ENCODE results near the gene TFEC. TPM values are rescaled to one million over a fixed set of nuclear protein-coding genes. Genes with fewer than 3 reads are reported as not detected.
"Not testable (repeated sequence)": the region's sequence is repeated elsewhere in the genome, so short reads cannot be mapped to it uniquely, and the experiment has no call there.

The TFEC gene
- total RNA-seq, 1 donor = 0.36 TPM

DNA sequence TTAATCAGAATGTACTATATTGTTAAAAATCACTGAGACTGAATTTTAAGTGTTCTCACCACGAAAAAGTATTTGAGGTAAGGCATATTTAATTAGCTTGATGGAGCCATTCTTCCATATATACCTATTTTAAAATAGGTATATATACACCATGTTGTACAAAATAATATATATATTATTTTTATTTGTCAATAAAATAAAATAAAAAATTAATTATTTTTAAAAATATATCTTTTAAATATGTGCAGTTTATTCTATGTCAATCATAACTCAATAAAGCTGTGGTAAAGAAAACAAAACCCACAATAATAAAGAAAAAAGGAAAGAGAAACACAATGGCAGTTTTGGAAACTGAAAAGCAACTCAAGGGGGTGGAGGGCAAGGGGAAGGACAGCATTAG is 33.6 kb upstream of the TFEC start:
- Histone ChIP-seq H3K4me1 (ENCODE audit: insufficient read depth, low read length) (no peaks in the 10 kb centered on the region), H2AFZ (ENCODE audit: low read length) (no peak overlapping the region), H3K4me2 (ENCODE audit: insufficient read depth, low read length) (no peak overlapping the region), H3K27me3 (ENCODE audit: insufficient read depth, low read length) (peaks cover 3% of the 10 kb centered on the region), H3K79me2 (ENCODE audit: insufficient read depth, low read length) (no peaks in the 10 kb centered on the region), H4K20me1 (ENCODE audit: insufficient read depth, low read length) (no peaks in the 10 kb centered on the region), H3K27ac (ENCODE audit: low read depth, low read length) (no peak overlapping the region), H3K9me3 (ENCODE audit: low read depth, low read length) (no peaks in the 10 kb centered on the region), H3K36me3 (ENCODE audit: insufficient read depth, low read length) (no peaks in the 10 kb centered on the region), H3K4me3 (ENCODE audit: insufficient read depth, low read length) (no peak overlapping the region)
- TF ChIP-seq CTCF (IDR thresholded peaks at IDR 0.05; ENCODE audit: extremely low read depth, low read depth, low read length) = no peak
- DNase-seq (ENCODE audit: insufficient read length, low spot score, missing footprints) = no peak

DNA sequence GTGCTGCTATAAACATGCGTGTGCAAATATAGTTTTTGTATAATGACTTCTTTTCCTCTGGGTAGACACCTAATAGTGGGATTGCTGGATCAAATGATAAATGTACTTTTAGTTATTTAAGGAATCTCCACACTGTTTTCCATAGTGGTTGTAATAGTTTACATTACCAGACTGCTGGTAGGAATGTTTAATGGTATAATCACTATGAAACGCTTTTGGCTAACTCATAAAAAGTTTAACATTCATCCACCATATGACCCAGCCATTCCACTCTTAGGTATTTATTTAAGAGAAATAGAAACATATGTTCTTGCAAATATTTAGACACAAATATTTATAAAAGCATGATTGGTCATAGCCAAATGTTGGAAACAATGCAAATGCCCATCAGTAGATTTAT is 32.1 kb upstream of the TFEC start:
- no peak overlapping the region for H3K4me3 ChIP-seq (ENCODE audit: insufficient read depth, low read length)
- H3K9me3 ChIP-seq (ENCODE audit: low read depth, low read length) = no peaks in the 10 kb centered on the region
- DNase-seq (ENCODE audit: insufficient read length, low spot score, missing footprints) = no peak

GRCh38 chr7:116052006-116052405 is 21.4 kb upstream of the TFEC start:
- DNase-seq (ENCODE audit: insufficient read length, low spot score, missing footprints) = no peak
- no peak for TF ChIP-seq CTCF (IDR thresholded peaks at IDR 0.05; ENCODE audit: extremely low read depth, low read depth, low read length)
- Histone ChIP-seq H3K4me1 (ENCODE audit: insufficient read depth, low read length) (no peaks in the 10 kb centered on the region), H3K36me3 (ENCODE audit: insufficient read depth, low read length) (no peaks in the 10 kb centered on the region), H3K4me3 (ENCODE audit: insufficient read depth, low read length) (no peak overlapping the region), H3K79me2 (ENCODE audit: insufficient read depth, low read length) (no peaks in the 10 kb centered on the region), H3K27ac (ENCODE audit: low read depth, low read length) (no peak overlapping the region), H3K4me2 (ENCODE audit: insufficient read depth, low read length) (no peak overlapping the region), H2AFZ (ENCODE audit: low read length) (no peak overlapping the region), H3K9me3 (ENCODE audit: low read depth, low read length) (no peaks in the 10 kb centered on the region), H3K27me3 (ENCODE audit: insufficient read depth, low read length) (peaks cover 4% of the 10 kb centered on the region), H4K20me1 (ENCODE audit: insufficient read depth, low read length) (no peaks in the 10 kb centered on the region)

More for the DNA sequence above, 32.1 kb upstream of the TFEC start:
- peaks cover 3% of the 10 kb centered on the region for H3K27me3 ChIP-seq (ENCODE audit: insufficient read depth, low read length)
- H3K36me3 ChIP-seq (ENCODE audit: insufficient read depth, low read length) = no peaks in the 10 kb centered on the region
- no peaks in the 10 kb centered on the region for H3K4me1 ChIP-seq (ENCODE audit: insufficient read depth, low read length)
- no peak overlapping the region for H2AFZ ChIP-seq (ENCODE audit: low read length)
- no peaks in the 10 kb centered on the region for H3K79me2 ChIP-seq (ENCODE audit: insufficient read depth, low read length)
- no peaks in the 10 kb centered on the region for H4K20me1 ChIP-seq (ENCODE audit: insufficient read depth, low read length)
- TF ChIP-seq CTCF (IDR thresholded peaks at IDR 0.05; ENCODE audit: extremely low read depth, low read depth, low read length) = no peak
- no peak overlapping the region for H3K4me2 ChIP-seq (ENCODE audit: insufficient read depth, low read length)
- no peak overlapping the region for H3K27ac ChIP-seq (ENCODE audit: low read depth, low read length)

DNA sequence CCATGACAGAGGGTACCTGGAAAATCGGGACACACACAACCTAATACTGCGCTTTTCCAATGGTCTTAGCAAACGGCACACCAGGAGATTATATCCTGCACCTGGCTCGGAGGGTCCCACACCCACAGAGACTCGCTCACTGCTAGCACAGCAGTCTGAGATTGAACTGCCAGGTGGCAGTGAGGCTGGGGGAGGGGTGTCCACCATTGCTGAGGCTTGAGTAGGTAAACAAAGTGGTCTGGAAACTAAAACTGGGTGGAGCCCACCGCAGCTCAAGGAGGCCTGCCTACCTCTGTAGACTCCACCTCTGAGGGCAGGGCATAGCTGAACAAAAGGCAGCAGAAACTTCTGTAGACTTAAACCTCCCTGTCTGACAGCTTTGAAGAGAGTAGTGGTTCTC is 16.7 kb upstream of the TFEC start:
- H3K9me3 ChIP-seq (ENCODE audit: low read depth, low read length); H3K27me3 ChIP-seq (ENCODE audit: insufficient read depth, low read length); H2AFZ ChIP-seq (ENCODE audit: low read length); H3K27ac ChIP-seq (ENCODE audit: low read depth, low read length); H3K4me2 ChIP-seq (ENCODE audit: insufficient read depth, low read length); DNase-seq (ENCODE audit: insufficient read length, low spot score, missing footprints); H3K4me3 ChIP-seq (ENCODE audit: insufficient read depth, low read length); H3K79me2 ChIP-seq (ENCODE audit: insufficient read depth, low read length); H3K36me3 ChIP-seq (ENCODE audit: insufficient read depth, low read length); H3K4me1 ChIP-seq (ENCODE audit: insufficient read depth, low read length); H4K20me1 ChIP-seq (ENCODE audit: insufficient read depth, low read length): not testable (repeated sequence)

Data from osteoblast (primary cell).